22Rv1 (cell line): ENCODE measurements around the gene ABCC4.

Experiments
- H3K27ac ChIP-seq: fragments of 450-650 bp; 2 replicates; pipeline ENCODE4 v1.5.1; 2017
- CTCF ChIP-seq: fragments of 450-650 bp; IDR thresholded peaks from 2 replicates; pipeline ENCODE4 v1.5.1; 2017; ENCODE audit warnings: mild to moderate bottlenecking
- ZFX ChIP-seq: fragments of 450-650 bp; IDR thresholded peaks from 2 replicates; pipeline ENCODE4 v1.6.1; 2017; ENCODE audit warnings: antibody characterized with exemption, borderline replicate concordance

The ABCC4 gene

DNA sequence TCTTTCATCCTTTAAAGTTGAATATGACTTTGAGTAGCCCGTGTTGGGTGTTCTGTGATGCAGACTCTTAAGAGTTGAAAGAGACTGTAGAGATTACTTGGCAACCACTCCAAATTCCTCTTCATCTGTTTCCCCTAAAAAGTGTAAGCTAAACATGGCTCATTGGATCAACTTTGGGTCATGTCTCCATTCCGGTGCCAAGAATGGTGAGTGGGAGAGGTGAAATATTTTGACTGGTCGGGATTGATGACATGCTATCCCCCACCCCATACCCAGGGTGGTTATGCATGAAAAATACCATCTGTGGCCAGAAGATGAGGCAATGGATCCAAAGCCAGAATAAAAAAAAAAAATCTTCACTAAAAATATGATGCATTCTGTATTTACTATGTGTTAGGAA is 307.6 kb downstream of the ABCC4 start:
- TF ChIP-seq CTCF, result no peak
- TF ChIP-seq ZFX, result no peak
- no peak overlapping the region for H3K27ac ChIP-seq

DNA sequence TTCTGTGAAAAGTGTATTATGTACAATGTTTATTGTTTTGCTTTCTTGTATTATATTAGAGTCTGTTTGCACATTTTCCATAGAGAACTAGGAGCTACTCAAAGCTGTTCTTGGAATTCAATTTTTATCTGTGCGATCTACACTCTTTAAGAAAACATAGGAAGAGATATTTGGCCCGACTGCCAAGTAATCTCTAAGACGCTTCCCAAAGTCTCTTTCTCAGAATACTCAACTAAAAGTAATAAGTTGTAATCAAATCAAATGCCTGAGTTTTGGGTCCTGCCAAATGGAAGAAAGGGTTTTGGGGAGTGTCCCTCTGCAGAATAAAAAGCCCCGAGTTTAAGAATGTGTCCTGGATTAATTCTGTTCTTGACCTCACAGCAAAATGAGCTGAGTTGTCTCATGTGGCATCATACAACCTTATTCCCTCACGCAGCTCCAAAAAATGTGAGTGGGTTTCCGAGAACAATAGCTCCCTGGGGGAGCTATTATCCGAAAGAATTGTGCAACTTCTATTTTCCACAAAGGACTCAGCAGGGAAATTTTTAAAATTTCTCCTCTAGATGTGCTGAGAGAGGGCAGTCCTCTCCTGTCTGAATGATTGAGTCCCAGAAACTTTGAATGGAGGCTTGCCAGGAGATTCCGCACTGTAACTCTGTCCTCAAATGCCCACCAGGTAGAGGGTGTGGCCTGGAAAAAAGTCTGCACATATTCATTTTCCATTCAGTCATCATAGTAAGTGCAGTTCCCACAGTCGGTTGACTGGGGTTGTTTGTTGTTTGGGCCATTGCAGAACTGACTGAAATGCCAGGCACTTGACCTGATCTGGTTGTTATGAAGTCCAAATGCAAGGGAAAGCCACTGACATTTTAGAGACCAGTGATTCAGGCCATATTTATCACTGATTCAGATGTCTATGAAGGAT is 309.0 kb downstream of the ABCC4 start:
- TF ChIP-seq ZFX (no peak), CTCF (no peak)

DNA sequence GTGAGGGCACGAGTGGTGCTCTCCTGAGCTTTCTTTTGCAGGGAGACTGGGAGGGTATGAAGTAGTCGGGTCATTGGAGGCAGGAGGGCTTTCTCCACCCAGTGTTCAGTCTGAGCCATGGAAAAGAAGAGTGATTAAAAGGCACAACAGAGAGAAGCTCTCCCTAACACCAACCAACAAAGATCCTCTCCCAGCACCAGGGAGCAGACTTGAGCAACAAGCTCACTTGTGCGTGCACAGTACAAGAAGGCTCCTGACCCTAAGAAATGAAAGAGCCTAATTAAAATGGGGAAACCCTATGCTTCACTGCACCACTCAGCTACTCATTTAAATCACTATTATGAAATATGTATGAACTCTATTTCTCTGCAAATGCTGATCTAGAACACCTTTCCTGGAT is 312.6 kb downstream of the ABCC4 start:
- H3K27ac ChIP-seq, result no peak overlapping the region
- no peak for TF ChIP-seq ZFX
- TF ChIP-seq CTCF, result no peak

More for the DNA sequence above, 309.0 kb downstream of the ABCC4 start:
- H3K27ac ChIP-seq, result no peak overlapping the region

DNA sequence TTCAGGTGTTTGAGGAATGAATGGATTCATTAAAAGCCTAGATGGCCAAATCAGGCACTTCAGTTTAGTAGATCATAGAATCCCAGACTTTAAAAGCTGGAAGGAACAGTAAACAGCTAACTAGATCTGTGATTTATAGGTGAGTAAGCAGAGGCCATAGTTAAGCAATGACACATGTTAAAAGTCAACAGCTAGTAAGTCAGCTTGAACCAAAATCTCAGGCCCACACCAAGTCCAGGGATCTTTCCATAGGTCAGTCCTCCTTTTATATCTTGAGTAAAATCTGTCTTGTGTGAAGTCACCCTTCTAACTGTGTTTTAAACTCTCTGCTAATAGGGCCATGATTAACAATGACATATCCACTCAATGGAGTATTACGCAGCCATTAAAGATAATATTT is 313.4 kb downstream of the ABCC4 start:
- TF ChIP-seq ZFX (no peak), CTCF (no peak)
- H3K27ac ChIP-seq, result no peak overlapping the region

DNA sequence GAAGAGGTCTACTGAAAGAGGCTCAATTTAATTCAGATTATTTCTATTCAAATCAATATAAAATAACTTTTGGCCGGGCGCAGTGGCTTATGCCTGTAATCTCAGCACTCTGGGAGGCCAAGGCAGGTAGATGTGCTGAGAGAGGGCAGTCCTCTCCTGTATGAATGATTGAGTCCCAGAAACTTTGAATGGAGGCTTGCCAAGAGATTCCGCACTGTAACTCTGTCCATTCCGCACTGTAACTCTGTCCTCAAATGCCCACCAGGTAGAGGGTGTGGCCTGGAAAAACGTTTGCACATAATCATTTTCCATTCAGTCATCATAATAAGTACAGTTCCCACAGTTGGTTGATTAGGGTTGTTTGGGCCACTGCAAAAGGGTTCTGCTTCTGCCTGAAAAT is 314.2 kb downstream of the ABCC4 start:
- TF ChIP-seq ZFX (no peak), CTCF (no peak)
- no peak overlapping the region for H3K27ac ChIP-seq

GRCh38 chr13:94984958-94985357 is 316.3 kb downstream of the ABCC4 start:
- H3K27ac ChIP-seq, result no peak overlapping the region

More at GRCh38 chr13:94984958-94985357, 316.3 kb downstream of the ABCC4 start:
- TF ChIP-seq CTCF, result no peak
- no peak for TF ChIP-seq ZFX
